ELF-1 (cell line): ENCODE measurements around the gene NUAK1.
A peak's percentile ranks its signal among the peaks of the same experiment; 100 is the strongest.

Source experiments
- DNase-seq: peaks from one replicate; pipeline ENCODE4 v3.0.0-alpha.2; 2016; ENCODE audit warnings: low read depth, low spot score

NUAK1 gene

DNA sequence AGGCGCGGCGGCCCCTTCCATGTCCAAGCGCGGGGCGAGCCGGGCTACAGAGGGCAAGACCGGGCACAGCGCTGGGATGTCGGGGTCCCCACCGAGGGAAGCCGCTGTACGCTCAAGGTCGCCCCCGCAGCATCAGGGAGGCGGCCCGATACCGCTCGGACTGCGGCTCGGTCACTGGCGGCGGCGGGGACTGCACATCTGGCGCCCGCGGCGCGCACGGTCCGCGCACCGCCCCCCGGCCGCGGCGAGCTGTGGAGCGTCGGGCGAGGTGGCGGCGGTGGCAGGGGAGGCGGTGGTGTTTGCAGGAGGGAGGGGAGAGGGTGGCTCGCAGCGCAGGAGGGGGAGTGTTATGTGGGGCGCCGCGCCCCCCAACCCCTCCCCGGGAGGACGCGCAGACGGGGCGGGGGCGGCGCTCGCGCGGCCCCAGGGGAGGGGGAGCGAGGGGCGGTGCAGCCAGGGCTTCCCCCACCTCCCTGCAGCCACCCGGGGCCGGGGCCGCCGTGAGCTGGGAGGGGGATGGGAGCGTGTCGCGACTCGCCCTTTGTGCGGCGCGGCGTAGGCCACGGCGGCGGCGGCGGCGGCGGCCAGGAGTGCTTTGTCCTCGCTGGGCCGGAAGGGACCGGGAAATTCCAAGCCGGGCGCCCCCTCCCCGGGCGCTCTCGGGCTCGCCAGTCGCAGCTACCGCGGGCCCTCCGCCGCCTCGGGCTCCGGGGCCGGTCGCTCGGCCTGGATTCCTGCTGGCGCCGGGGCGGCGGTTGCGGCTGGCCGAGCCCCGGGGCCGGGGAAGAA, at the start of gene NUAK1:
NUAK1 (minus strand) TSS at position 322 of the 789 bp plus-strand sequence; CDS start at position 21, 301 bp downstream.
- DNase-seq: peak; percentile 82

- peak; percentile 76 for DNase-seq
Observed at GRCh38 chr12:106188256-106188655, 49.5 kb upstream of the NUAK1 start.

DNA sequence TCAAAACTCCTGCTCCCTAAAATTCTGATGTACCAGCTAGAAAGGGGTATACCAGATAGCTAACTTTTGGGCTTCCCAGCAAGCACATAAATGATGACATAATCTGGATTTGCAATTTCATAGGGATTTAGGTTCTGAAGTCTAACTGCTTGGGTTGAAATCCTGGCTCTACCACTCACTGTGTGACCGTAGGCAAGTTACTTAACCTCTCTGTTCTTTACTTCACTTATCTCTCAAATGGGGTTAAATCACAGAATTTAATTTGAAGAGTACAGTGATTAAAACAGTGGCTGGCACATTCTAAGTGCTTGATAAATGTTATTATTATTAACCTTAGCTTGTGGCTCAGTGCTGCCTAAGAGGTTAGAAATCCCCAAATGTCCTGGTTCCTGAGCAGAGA, 49.1 kb upstream of the NUAK1 start:
- no peak for DNase-seq

GRCh38 chr12:106187155-106187789, 48.5 kb upstream of the NUAK1 start:
- peak; percentile 26 for DNase-seq

DNA sequence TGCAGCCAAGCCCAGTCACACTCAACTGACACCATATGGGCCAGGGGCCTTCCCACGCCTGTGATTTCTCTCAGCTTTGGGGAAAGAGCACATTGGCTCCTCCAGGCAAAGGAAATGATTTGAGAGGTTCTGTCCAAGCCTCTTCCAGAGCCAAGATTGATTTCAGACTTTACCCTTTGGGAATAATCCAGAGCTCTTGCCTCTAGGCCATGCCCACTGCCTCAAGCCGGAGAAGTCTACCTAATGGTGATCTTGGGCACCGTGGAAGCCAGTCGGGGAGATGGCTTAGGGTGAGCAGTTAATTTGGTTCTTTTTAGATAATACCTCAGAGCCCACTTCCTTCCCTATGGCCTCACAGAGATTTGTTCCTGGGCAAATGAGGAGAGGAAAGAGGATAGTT, 45.0 kb upstream of the NUAK1 start:
- DNase-seq: no peak

- DNase-seq: no peak
Observed at GRCh38 chr12:106181401-106182114, 42.8 kb upstream of the NUAK1 start.

DNA sequence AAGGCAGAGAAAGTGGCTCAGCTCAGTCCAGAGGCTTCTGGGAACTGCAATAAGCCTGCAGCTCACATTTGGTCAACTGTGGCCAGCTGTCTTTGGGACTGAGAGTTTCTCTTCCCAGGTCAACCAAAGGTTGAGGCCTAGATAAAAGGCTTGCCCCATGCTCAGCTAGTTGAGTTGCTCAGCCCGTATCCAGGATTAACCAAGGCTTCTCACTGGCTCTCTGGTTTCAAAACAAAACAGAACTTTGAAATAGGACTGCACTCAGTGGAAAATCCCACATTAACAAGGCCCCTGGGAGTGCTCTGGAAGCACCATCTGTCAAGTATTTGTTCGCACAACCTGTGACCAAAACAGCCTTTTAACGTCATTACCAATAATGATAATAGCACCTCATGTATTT, 40.3 kb upstream of the NUAK1 start:
- DNase-seq: peak; percentile 71

- peak; percentile 92 for DNase-seq
Observed at GRCh38 chr12:106178562-106178961, 39.8 kb upstream of the NUAK1 start.

GRCh38 chr12:106176560-106176959, 37.8 kb upstream of the NUAK1 start:
- DNase-seq: no peak

DNA sequence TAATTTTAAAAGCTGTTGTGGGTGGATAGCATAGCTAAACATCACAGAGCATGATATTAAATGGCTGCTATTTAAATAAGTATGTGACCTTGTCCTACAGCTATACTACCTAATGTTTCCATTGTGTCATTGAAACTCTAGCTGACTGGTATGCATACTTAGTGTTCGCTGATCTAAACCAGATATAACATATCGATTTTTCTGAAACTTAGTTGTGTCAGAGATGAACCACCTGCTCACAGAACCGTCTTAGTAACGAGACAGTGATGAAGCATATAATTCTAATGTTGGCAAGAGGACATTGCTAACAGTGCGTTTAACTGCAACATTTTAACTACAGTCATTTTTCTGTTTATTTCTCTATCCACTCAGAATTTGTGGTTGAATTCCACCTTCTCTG, 36.1 kb upstream of the NUAK1 start:
- no peak for DNase-seq

DNA sequence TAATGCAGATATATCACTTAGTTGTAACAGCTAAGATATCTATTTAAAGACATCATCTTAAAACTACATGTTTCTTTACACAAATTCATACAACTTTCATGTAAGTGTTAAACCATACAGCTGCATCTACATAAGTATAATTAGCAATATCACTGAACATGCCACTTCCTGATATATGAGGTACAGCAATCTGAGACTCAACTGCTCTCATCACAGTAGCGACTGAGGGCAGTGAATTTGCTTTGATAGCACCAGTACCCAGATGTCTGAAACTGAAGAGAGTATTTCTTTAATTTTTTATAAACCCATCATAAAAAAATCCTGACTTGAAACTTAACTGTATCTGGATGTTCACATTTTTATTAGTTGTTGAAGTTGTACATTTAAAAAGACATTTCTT, 34.7 kb upstream of the NUAK1 start:
- DNase-seq: no peak

- no peak for DNase-seq
Observed at GRCh38 chr12:106171117-106171750, 32.5 kb upstream of the NUAK1 start.

DNA sequence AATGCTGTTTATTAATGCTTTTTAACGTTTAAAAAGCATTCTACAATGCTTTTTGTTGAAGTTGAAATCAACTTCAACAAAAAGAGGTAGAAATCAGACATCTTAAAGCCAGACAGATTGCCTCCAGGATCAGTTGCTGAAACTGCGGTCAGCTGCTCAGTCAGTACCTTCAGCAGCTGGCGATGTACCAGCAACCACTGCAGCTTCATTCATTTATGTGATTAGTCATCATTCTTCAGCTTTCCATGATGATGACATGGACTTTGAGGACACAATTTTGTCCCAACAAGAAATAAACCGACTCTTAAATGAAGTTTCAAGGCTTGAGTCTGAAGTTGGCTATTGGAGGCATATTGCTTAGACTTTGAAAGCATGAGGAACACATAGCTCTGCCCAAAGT, 31.5 kb upstream of the NUAK1 start:
- DNase-seq: no peak

GRCh38 chr12:106163712-106164111, 25.0 kb upstream of the NUAK1 start:
- DNase-seq: no peak

DNA sequence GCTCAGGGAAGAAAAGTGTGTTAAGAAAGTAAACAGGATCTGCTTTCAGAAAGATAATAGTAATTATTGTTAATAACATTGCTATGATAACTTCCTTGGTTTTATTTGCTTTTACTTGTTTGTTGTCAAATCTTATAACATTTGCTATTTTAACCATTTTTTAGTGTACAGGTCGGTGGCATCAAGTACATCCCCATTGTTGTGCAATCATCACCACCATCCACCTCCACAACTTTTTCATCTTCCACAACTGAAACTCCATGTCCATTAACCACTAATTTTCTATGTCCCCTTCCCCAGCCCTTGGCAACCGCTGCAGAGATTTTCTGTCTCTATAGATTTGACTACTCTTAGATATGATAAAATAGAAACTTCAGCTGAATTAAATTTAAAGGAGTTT, 22.7 kb upstream of the NUAK1 start:
- DNase-seq: no peak

GRCh38 chr12:106160915-106161314, 22.2 kb upstream of the NUAK1 start:
- no peak for DNase-seq

DNA sequence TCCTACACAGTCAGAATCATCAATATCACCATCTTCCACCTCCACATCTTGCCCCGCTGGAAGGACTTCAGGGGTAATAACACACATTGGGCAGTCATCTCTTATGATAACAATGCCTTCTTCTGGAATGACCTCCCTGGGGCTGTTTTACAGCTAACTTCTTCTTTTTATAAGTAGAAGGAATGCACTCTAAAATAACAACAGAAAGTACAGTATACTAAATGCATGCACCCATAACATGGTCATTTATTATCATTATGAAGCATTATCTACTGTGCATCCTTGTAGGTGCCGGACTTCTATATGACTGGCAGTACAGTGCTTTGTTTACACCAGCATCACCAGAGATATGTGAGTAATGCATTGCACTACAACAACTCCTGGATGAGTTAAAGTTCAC, 19.0 kb upstream of the NUAK1 start:
- no peak for DNase-seq

- DNase-seq: no peak
Observed at GRCh38 chr12:106154751-106155273, 16.1 kb upstream of the NUAK1 start.

DNA sequence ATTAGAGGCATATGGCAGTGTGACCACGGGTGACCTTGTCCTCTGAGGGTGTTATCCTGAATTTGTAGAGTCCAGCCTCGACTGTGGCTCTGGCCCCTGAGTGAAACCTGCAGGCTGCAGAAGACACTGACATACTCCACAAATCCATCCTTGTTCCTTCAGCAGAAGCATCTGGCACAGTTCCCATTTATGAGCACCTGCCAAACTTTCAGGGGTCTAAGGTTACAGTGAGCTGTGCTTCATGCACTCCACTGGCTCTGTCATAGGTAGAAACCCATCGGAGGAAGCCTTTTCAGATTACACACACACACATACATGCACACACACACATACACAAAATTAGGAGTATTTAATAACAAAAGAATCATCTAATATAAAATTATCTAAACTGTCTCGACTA, 13.6 kb upstream of the NUAK1 start:
- no peak for DNase-seq

GRCh38 chr12:106150555-106150954, 11.8 kb upstream of the NUAK1 start:
- no peak for DNase-seq

- DNase-seq: peak; percentile 68
Observed at GRCh38 chr12:106149096-106149784, 10.5 kb upstream of the NUAK1 start.
